ENCODE results near the gene SETD1A. TPM values are rescaled to one million over a fixed set of nuclear protein-coding genes. Genes with fewer than 3 reads are reported as not detected.

Gene SETD1A
- total RNA-seq, 1 donor from 2014 or later, result 7.2 TPM

DNA sequence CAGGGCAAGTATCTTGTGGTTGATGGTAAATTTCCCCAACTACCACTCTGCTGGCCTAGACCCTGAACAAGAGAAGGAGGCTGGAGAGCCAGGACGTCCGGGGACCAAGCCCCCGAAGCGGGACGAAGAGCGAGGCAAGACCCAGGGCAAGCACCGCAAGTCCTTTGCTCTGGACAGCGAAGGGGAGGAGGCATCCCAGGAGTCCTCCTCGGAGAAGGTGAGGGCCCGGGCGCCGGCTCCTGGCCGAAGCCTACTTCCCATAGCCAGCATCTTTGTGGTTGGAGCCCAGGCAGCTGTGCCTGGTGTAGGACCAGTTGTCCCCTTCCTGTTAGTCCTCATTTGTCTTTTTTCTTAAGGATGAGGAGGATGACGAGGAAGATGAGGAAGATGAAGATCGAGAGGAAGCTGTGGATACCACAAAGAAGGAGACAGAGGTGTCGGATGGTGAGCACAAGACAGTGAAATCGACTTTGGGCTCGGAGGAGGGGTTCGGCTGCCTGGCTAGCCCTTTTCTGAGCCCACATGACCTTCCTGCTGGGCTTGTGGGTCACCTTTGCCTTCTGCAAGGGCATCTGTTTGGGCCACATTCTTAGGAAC, 11.8 kb downstream of the SETD1A start:
- no peak for DNase-seq (ENCODE audit: low read depth)

DNA sequence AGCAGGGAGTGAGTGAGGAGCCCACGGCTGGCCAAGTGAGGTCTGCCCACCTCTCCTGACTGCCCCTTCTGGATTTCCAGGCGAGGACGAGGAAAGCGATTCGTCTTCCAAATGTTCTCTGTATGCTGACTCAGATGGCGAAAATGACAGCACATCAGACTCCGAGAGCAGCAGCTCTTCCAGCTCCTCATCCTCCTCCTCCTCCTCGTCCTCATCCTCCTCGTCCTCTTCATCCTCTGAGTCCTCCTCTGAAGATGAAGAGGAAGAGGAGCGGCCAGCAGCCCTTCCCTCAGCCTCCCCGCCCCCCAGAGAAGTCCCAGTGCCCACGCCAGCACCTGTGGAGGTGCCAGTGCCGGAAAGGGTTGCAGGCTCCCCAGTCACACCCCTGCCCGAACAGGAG, 13.7 kb downstream of the SETD1A start:
- H3K4me3 ChIP-seq (ENCODE audit: low read depth, low read length), result no peak overlapping the region
- no peaks in the 10 kb centered on the region for H3K27me3 ChIP-seq (ENCODE audit: control insufficient read depth, insufficient read depth, low read length)
- H3K36me3 ChIP-seq (ENCODE audit: control insufficient read depth, insufficient read depth, low read length), result peaks cover 7% of the 10 kb centered on the region
- DNase-seq (ENCODE audit: low read depth), result no peak
- TF ChIP-seq, protein P1, sequence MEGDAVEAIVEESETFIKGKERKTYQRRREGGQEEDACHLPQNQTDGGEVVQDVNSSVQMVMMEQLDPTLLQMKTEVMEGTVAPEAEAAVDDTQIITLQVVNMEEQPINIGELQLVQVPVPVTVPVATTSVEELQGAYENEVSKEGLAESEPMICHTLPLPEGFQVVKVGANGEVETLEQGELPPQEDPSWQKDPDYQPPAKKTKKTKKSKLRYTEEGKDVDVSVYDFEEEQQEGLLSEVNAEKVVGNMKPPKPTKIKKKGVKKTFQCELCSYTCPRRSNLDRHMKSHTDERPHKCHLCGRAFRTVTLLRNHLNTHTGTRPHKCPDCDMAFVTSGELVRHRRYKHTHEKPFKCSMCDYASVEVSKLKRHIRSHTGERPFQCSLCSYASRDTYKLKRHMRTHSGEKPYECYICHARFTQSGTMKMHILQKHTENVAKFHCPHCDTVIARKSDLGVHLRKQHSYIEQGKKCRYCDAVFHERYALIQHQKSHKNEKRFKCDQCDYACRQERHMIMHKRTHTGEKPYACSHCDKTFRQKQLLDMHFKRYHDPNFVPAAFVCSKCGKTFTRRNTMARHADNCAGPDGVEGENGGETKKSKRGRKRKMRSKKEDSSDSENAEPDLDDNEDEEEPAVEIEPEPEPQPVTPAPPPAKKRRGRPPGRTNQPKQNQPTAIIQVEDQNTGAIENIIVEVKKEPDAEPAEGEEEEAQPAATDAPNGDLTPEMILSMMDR (IDR thresholded peaks at IDR 0.05; ENCODE audit: insufficient read depth, low read length, poor library complexity, severe bottlenecking), result no peak

More for the DNA sequence above, 11.8 kb downstream of the SETD1A start:
- Histone ChIP-seq H3K36me3 (ENCODE audit: control insufficient read depth, insufficient read depth, low read length) (peaks cover 9% of the 10 kb centered on the region), H3K4me3 (ENCODE audit: low read depth, low read length) (no peak overlapping the region), H3K27me3 (ENCODE audit: control insufficient read depth, insufficient read depth, low read length) (no peaks in the 10 kb centered on the region)
- TF ChIP-seq, protein P1 (IDR thresholded peaks at IDR 0.05; ENCODE audit: insufficient read depth, low read length, poor library complexity, severe bottlenecking), result no peak

DNA sequence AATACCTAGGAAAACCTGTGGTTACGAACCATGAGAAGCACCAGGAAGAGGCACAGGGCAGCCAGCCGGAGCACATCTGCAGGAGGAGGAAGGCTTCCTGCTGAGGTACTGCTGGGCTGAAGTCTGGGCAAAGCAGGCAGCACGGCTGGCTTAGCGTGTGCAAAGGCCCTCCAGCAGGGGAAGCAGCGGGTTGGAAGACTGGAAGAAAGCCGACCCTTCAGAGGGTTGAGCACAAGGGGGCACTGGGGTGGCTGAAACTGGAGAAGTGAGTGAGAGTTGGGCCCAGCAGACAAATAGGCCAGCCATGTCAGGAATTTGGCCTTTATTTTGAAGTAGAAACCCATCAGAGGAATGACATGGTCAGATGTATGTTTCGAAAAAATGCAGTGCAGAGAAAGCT, 15.3 kb downstream of the SETD1A start:
- no peak overlapping the region for H3K4me3 ChIP-seq (ENCODE audit: low read depth, low read length)
- H3K36me3 ChIP-seq (ENCODE audit: control insufficient read depth, insufficient read depth, low read length), result peaks cover 7% of the 10 kb centered on the region

DNA sequence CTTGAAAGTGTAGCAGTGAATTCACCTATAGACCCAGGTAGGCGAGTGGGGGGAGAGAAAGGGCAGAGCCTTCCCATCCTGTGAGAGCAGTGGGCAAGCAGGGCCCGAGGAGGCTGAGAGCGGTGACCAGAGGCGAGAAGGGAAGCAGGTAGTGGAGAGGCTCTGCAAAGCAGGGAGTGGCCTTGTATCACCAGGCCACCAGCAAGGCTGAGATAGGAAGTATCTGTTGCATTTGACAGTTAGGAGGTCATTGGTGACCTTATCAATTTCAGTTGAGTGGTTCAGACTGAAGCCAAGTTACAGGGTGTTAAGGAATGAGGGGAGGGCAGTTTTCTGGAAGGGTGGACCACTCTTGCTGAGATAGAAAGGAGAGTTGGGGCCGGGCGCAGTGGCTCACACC, 16.8 kb downstream of the SETD1A start:
- no peak for DNase-seq (ENCODE audit: low read depth)
- Histone ChIP-seq H3K36me3 (ENCODE audit: control insufficient read depth, insufficient read depth, low read length) (peaks cover 6% of the 10 kb centered on the region), H3K27me3 (ENCODE audit: control insufficient read depth, insufficient read depth, low read length) (no peaks in the 10 kb centered on the region), H3K4me3 (ENCODE audit: low read depth, low read length) (no peak overlapping the region)
- TF ChIP-seq, protein P1 (IDR thresholded peaks at IDR 0.05; ENCODE audit: insufficient read depth, low read length, poor library complexity, severe bottlenecking), result no peak

More for the DNA sequence above, 15.3 kb downstream of the SETD1A start:
- TF ChIP-seq, protein P1 (IDR thresholded peaks at IDR 0.05; ENCODE audit: insufficient read depth, low read length, poor library complexity, severe bottlenecking), result no peak
- no peaks in the 10 kb centered on the region for H3K27me3 ChIP-seq (ENCODE audit: control insufficient read depth, insufficient read depth, low read length)
- no peak for DNase-seq (ENCODE audit: low read depth)

DNA sequence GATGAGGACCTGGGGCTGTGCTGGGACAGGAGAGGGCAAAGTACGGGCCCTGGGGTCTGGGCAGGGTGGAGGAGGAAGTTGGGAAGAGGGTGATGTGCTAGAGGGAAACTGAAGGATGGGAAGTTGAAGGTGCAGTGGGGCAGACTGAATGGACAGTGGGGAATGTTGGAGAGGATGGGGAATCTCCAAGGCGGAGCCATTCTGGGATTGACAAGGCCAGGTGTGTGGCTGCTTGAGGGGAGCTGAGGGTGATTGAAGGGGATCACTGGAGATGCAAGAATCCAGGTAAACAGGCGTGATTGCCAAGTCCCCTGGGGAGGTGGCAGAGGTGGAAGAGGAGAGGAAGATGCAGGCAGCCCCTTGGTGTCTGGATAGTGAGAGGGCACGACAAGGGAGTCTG, 18.9 kb downstream of the SETD1A start:
- Histone ChIP-seq H3K4me3 (ENCODE audit: low read depth, low read length) (no peak overlapping the region), H3K27me3 (ENCODE audit: control insufficient read depth, insufficient read depth, low read length) (no peaks in the 10 kb centered on the region), H3K36me3 (ENCODE audit: control insufficient read depth, insufficient read depth, low read length) (peaks cover 5% of the 10 kb centered on the region)
- TF ChIP-seq, protein P1 (IDR thresholded peaks at IDR 0.05; ENCODE audit: insufficient read depth, low read length, poor library complexity, severe bottlenecking), result no peak
- no peak for DNase-seq (ENCODE audit: low read depth)

DNA sequence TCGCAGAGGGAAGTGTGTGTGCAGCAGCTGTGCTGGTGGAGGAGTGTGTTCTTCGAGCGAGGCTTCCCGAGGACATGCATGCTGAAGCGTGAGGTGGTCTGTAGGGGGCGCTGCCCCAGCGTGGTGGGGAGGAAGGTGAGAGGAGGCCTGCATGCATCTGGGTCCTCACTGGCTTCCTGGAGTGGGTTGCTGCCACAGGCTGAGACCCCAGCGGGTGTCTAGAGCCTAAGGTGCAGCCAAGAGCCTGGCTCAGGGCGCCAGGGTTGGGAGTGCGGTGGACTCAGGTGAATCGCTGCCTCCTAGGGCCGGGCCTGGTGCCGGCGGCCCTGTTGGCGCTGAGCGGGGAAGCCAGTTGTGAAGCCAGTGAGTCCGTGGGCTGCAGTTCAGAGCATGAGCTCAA, 19.9 kb downstream of the SETD1A start:
- H3K27me3 ChIP-seq (ENCODE audit: control insufficient read depth, insufficient read depth, low read length), result no peaks in the 10 kb centered on the region
- H3K4me3 ChIP-seq (ENCODE audit: low read depth, low read length), result no peak overlapping the region
- DNase-seq (ENCODE audit: low read depth), result no peak
- peaks cover 5% of the 10 kb centered on the region for H3K36me3 ChIP-seq (ENCODE audit: control insufficient read depth, insufficient read depth, low read length)
- TF ChIP-seq, protein P1 (IDR thresholded peaks at IDR 0.05; ENCODE audit: insufficient read depth, low read length, poor library complexity, severe bottlenecking), result peak; percentile 35
